CD4-positive, alpha-beta T cell treated with Interleukin-10 for 1 hour (primary cell): Measurements from ENCODE around the gene EXOC3L1.

Experiments used
- DNase-seq: peaks from one replicate; pipeline ENCODE4 v3.0.0-alpha.2; 2020

The EXOC3L1 gene

GRCh38 chr16:67146523-67147357 is 43.2 kb downstream of the EXOC3L1 start:
- no peak for DNase-seq

- no peak for DNase-seq
Observed at GRCh38 chr16:67145746-67146145, 44.2 kb downstream of the EXOC3L1 start.

GRCh38 chr16:67144943-67145342 is 45.0 kb downstream of the EXOC3L1 start:
- no peak for DNase-seq

- no peak for DNase-seq
Observed at GRCh38 chr16:67142342-67142741, 47.6 kb downstream of the EXOC3L1 start.

GRCh38 chr16:67141391-67141790 is 48.5 kb downstream of the EXOC3L1 start:
- no peak for DNase-seq

- DNase-seq: no peak
Observed at GRCh38 chr16:67137605-67138004, 52.3 kb downstream of the EXOC3L1 start.
